HCT116 (cell line): ENCODE data around the gene CDH22. TPM values are rescaled to one million over a fixed set of nuclear protein-coding genes. Genes with fewer than 3 reads are reported as not detected.

ENCODE experiments used
- ATAC-seq: fragments of 200-7000 bp; cut with Tn5 transposase; 2 replicates; pipeline ENCODE4 v1.9.1; 2020; ENCODE audit warnings: mild to moderate bottlenecking, moderate library complexity
- BruUV-seq: library from RNA; stranded (reverse); fragments of 400-500 nt; replicated peaks from 2 replicates; lab custom pipeline; 2021; lab: Mats Ljungman, UMichigan
- CTCF ChIA-PET: fragments of 300-600 bp; sonication (Branson Sonifier 250); formaldehyde crosslinking; loops from one replicate; lab custom pipeline; 2021; ENCODE audit warnings: antibody characterized with exemption; lab: Charles Lee
- POLR2A ChIA-PET: fragments of 300-600, 350-600 bp; sonication (Branson Sonifier 250); formaldehyde crosslinking; loops from one replicate; lab custom pipeline; 2021; ENCODE audit warnings: antibody characterized with exemption; lab: Charles Lee
- RAD21 ChIA-PET, 2 experiments: fragments of 300-600 bp; sonication (Branson Sonifier 250); formaldehyde crosslinking; loops; one replicate each; lab custom pipeline; 2023; ENCODE audit warnings: low total read pairs in 2 of 2; ENCODE audit not compliant: uncharacterized antibody in 2 of 2, unreplicated experiment in 2 of 2, low non-redundant PET in 1 of 2; lab: Charles Lee
- DNase-seq: peaks from one replicate; pipeline ENCODE4 v3.0.0-alpha.2; 2010; ENCODE audit warnings: low read depth, low spot score
- H2AFZ ChIP-seq: fragments of 200-600 bp; shearing (Covaris generic), sonication (generic); 2 replicates; pipeline ENCODE4 v1.6.1; 2017; ENCODE audit warnings: low read depth, mixed run types, mixed read lengths, antibody characterized with exemption, low read length; ENCODE audit not compliant: poor library complexity, severe bottlenecking
- H3K27ac ChIP-seq: 2 replicates; pipeline ENCODE4 v1.5.1; 2012; ENCODE audit warnings: low read depth, low read length
- H3K27me3 ChIP-seq: fragments of 200-600 bp; sonication (generic); 2 replicates; pipeline ENCODE4 v1.6.1; 2016; ENCODE audit warnings: mixed run types, low read length, mixed read lengths; ENCODE audit not compliant: insufficient read depth
- H3K36me3 ChIP-seq, 2 experiments: fragments of 200-500 bp in 1 of 2; fragments of 200-600 bp in 1 of 2; sonication (Bioruptor generic) in 1 of 2; sonication (generic) in 1 of 2; 2 replicates each; pipeline versions ENCODE4 v1.5.1 to v1.6.1; 2014 to 2016; ENCODE audit warnings: low read length in 2 of 2, inconsistent platforms in 1 of 2, mixed read lengths in 1 of 2, mixed run types in 1 of 2; ENCODE audit not compliant: insufficient read depth in 2 of 2, control insufficient read depth in 1 of 2
- H3K4me1 ChIP-seq, 2 experiments: fragments of 200-600 bp in 1 of 2; sonication (generic) in 1 of 2; 2 replicates each; pipeline versions ENCODE4 v1.5.1 to v1.6.1; 2012 to 2017; ENCODE audit warnings: low read length in 2 of 2, inconsistent platforms in 1 of 2, mild to moderate bottlenecking in 1 of 2, mixed read lengths in 1 of 2, mixed run types in 1 of 2, moderate library complexity in 1 of 2; ENCODE audit not compliant: insufficient read depth in 2 of 2, control insufficient read depth in 1 of 2
- H3K4me2 ChIP-seq: fragments of 200-600 bp; sonication (generic); 2 replicates; pipeline ENCODE4 v1.6.1; 2017; ENCODE audit warnings: mixed run types, low read length, mixed read lengths
- H3K4me3 ChIP-seq, 2 experiments: fragments of 200-600 bp in 1 of 2; sonication (generic) in 1 of 2; replicated peaks in 1 of 2; 2 replicates each; pipeline ENCODE4 v1.5.1; 2011 to 2016; ENCODE audit warnings: low read length in 2 of 2, control low read depth in 1 of 2, low read depth in 1 of 2, mild to moderate bottlenecking in 1 of 2, mixed read lengths in 1 of 2, mixed run types in 1 of 2
- H3K79me2 ChIP-seq: fragments of 200-600 bp; sonication (generic); 2 replicates; pipeline ENCODE4 v1.6.1; 2017; ENCODE audit warnings: mild to moderate bottlenecking, mixed run types, low read length, moderate library complexity, mixed read lengths; ENCODE audit not compliant: insufficient read depth
- H3K9ac ChIP-seq: fragments of 200-600 bp; sonication (generic); 2 replicates; pipeline ENCODE4 v1.6.1; 2016; ENCODE audit warnings: low read length, mixed read lengths
- H3K9me2 ChIP-seq: fragments of 200-600 bp; sonication (generic), shearing (Covaris generic); 2 replicates; pipeline ENCODE4 v1.6.1; 2017; ENCODE audit warnings: mixed run types, mild to moderate bottlenecking, moderate library complexity; ENCODE audit not compliant: insufficient read depth
- H3K9me3 ChIP-seq, 2 experiments: fragments of 200-500 bp in 1 of 2; fragments of 200-600 bp in 1 of 2; sonication (Bioruptor generic) in 1 of 2; sonication (generic) in 1 of 2; 2 replicates each; pipeline ENCODE4 v1.6.1; 2014 to 2017; ENCODE audit warnings: low read length in 2 of 2, mixed read lengths in 2 of 2, inconsistent platforms in 1 of 2, low read depth in 1 of 2, mild to moderate bottlenecking in 1 of 2, mixed run types in 1 of 2, moderate library complexity in 1 of 2; ENCODE audit not compliant: control insufficient read depth in 1 of 2, insufficient read depth in 1 of 2
- H4K20me1 ChIP-seq: fragments of 200-600 bp; sonication (generic), shearing (Covaris generic); 2 replicates; pipeline ENCODE4 v1.6.1; 2017; ENCODE audit warnings: mixed run types, mild to moderate bottlenecking, moderate library complexity; ENCODE audit not compliant: insufficient read depth
- CBX3 ChIP-seq: IDR thresholded peaks from 2 replicates; pipeline ENCODE4 v1.6.1; 2012; ENCODE audit warnings: low read depth
- CEBPB ChIP-seq: IDR thresholded peaks from 2 replicates; pipeline ENCODE4 v1.6.1; 2012; ENCODE audit warnings: low read depth
- CTCF ChIP-seq, 3 experiments: fragments of 200-600 bp in 1 of 3; sonication (generic) in 1 of 3; IDR thresholded peaks in 2 of 3; conservative IDR thresholded peaks in 1 of 3; 2 replicates each; pipeline ENCODE4 v1.5.1; 2012 to 2017; ENCODE audit warnings: low read depth in 2 of 3, low read length in 2 of 3, antibody characterized with exemption in 1 of 3, borderline replicate concordance in 1 of 3, control low read depth in 1 of 3, mild to moderate bottlenecking in 1 of 3, mixed read lengths in 1 of 3, mixed run types in 1 of 3, moderate library complexity in 1 of 3; ENCODE audit not compliant: insufficient read depth in 1 of 3
- EZH2phosphoT487 ChIP-seq: fragments of 200-600 bp; IDR thresholded peaks from 2 replicates; pipeline ENCODE4 v1.6.1; 2018; ENCODE audit warnings: antibody characterized with exemption, borderline replicate concordance
- JUND ChIP-seq: IDR thresholded peaks from 2 replicates; pipeline ENCODE4 v1.6.1; 2012
- MAX ChIP-seq: IDR thresholded peaks from 2 replicates; pipeline ENCODE4 v1.6.1; 2012
- POLR2A ChIP-seq: IDR thresholded peaks from 2 replicates; pipeline ENCODE4 v1.7.0; 2011; ENCODE audit warnings: borderline replicate concordance; ENCODE audit not compliant: insufficient read depth, insufficient read length; ENCODE audit errors: extremely low read depth
- POLR2AphosphoS5 ChIP-seq: IDR thresholded peaks from 2 replicates; pipeline ENCODE4 v1.6.1; 2011; ENCODE audit warnings: mild to moderate bottlenecking, low read depth, low read length, moderate library complexity
- RAD21 ChIP-seq: IDR thresholded peaks from 2 replicates; pipeline ENCODE4 v1.6.1; 2012; ENCODE audit warnings: low read depth, mild to moderate bottlenecking
- ZNF274 ChIP-seq: fragments of 200-500 bp; sonication (Bioruptor generic); IDR thresholded peaks from 2 replicates; pipeline ENCODE4 v1.6.1; 2014; ENCODE audit warnings: mild to moderate bottlenecking, low read depth, low read length, inconsistent platforms
- intact Hi-C: fragments of 100-400 bp; cut with micrococcal nuclease; formaldehyde crosslinking; loops from 2 replicates; pipeline ENCODE4 v1.10.0; 2022
- total RNA-seq: library from RNA; stranded (reverse); gene quantifications from one replicate; pipeline ENCODE4 v1.2.1, GENCODE V29; 2021; ENCODE audit not compliant: unreplicated experiment
- TF ChIP-seq, protein P1 (sequence below): IDR thresholded peaks from 2 replicates; pipeline ENCODE4 v1.6.1; 2012
- TF ChIP-seq, protein P2 (sequence below): IDR thresholded peaks from 2 replicates; pipeline ENCODE4 v1.6.1; 2012; ENCODE audit warnings: low read depth
- TF ChIP-seq, protein P3 (sequence below): IDR thresholded peaks from 2 replicates; pipeline ENCODE4 v1.6.1; 2011; ENCODE audit warnings: mild to moderate bottlenecking, low read length, moderate library complexity; ENCODE audit not compliant: insufficient replicate concordance; ENCODE audit errors: extremely low read depth

The CDH22 gene
- total RNA-seq, 1 experiment from 2014 or later, result 1.8 TPM

DNA sequence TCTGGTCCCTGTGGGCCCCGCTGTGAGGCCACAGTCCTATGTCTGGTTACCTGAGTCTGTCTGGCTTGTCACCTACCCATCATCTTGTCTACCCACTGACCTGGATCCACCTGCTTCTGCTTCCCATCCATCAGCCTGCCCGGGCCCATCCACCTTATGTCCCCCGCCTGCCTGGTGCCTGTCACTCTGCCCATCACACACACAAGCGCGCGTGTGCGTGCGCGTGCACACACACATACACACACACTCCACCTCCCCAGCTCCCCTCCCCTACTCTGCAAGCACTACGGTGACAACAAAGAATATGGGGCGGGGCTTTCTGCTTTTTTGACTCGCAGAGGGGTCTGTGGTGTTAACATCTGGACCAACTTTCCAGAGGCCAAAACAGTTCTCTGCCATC lies 8.0 kb downstream of the CDH22 start:
- BruUV-seq, result no TSS peak
- ATAC-seq (no peak), DNase-seq (no peak)
- POLR2A ChIA-PET, result no interaction called here
- no peak overlapping the region for H3K4me3 ChIP-seq
- no peaks in the 10 kb centered on the region for H3K9me3 ChIP-seq
- TF ChIP-seq, protein P1, sequence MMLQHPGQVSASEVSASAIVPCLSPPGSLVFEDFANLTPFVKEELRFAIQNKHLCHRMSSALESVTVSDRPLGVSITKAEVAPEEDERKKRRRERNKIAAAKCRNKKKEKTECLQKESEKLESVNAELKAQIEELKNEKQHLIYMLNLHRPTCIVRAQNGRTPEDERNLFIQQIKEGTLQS, result no peak
- no peak for TF ChIP-seq POLR2AphosphoS5
- TF ChIP-seq CTCF (IDR thresholded peaks at IDR 0.05 in 2 of 3, conservative IDR thresholded peaks at IDR 0.05 in 1 of 3; ENCODE audit: borderline replicate concordance in 1 of 3, insufficient read depth in 1 of 3, low read depth in 2 of 3, low read length in 2 of 3), result no peak
- TF ChIP-seq CEBPB, result no peak
- TF ChIP-seq JUND, result no peak
- TF ChIP-seq EZH2phosphoT487, result no peak
- no peak for TF ChIP-seq MAX
- TF ChIP-seq, protein P2, sequence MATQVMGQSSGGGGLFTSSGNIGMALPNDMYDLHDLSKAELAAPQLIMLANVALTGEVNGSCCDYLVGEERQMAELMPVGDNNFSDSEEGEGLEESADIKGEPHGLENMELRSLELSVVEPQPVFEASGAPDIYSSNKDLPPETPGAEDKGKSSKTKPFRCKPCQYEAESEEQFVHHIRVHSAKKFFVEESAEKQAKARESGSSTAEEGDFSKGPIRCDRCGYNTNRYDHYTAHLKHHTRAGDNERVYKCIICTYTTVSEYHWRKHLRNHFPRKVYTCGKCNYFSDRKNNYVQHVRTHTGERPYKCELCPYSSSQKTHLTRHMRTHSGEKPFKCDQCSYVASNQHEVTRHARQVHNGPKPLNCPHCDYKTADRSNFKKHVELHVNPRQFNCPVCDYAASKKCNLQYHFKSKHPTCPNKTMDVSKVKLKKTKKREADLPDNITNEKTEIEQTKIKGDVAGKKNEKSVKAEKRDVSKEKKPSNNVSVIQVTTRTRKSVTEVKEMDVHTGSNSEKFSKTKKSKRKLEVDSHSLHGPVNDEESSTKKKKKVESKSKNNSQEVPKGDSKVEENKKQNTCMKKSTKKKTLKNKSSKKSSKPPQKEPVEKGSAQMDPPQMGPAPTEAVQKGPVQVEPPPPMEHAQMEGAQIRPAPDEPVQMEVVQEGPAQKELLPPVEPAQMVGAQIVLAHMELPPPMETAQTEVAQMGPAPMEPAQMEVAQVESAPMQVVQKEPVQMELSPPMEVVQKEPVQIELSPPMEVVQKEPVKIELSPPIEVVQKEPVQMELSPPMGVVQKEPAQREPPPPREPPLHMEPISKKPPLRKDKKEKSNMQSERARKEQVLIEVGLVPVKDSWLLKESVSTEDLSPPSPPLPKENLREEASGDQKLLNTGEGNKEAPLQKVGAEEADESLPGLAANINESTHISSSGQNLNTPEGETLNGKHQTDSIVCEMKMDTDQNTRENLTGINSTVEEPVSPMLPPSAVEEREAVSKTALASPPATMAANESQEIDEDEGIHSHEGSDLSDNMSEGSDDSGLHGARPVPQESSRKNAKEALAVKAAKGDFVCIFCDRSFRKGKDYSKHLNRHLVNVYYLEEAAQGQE, result no peak
- TF ChIP-seq, protein P3, sequence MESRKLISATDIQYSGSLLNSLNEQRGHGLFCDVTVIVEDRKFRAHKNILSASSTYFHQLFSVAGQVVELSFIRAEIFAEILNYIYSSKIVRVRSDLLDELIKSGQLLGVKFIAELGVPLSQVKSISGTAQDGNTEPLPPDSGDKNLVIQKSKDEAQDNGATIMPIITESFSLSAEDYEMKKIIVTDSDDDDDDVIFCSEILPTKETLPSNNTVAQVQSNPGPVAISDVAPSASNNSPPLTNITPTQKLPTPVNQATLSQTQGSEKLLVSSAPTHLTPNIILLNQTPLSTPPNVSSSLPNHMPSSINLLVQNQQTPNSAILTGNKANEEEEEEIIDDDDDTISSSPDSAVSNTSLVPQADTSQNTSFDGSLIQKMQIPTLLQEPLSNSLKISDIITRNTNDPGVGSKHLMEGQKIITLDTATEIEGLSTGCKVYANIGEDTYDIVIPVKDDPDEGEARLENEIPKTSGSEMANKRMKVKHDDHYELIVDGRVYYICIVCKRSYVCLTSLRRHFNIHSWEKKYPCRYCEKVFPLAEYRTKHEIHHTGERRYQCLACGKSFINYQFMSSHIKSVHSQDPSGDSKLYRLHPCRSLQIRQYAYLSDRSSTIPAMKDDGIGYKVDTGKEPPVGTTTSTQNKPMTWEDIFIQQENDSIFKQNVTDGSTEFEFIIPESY, result no peak
- TF ChIP-seq CBX3, result no peak
- TF ChIP-seq ZNF274, result no peak
- TF ChIP-seq RAD21, result no peak
- no peak for TF ChIP-seq POLR2A
- H3K27me3 ChIP-seq, result peaks cover 13% of the 10 kb centered on the region
- intact Hi-C loops, result no loop called here
- H3K9me2 ChIP-seq, result no peaks in the 10 kb centered on the region
- H3K4me1 ChIP-seq, result no peaks in the 10 kb centered on the region
- no peak overlapping the region for H3K4me2 ChIP-seq
- no peaks in the 10 kb centered on the region for H3K79me2 ChIP-seq
- RAD21 ChIA-PET, result no interaction called here
- H3K9ac ChIP-seq, result no peak overlapping the region
- no peak overlapping the region for H3K27ac ChIP-seq
- H3K36me3 ChIP-seq, result no peaks in the 10 kb centered on the region
- no peak overlapping the region for H2AFZ ChIP-seq
- CTCF ChIA-PET, result no interaction called here
- H4K20me1 ChIP-seq, result no peaks in the 10 kb centered on the region
